A549 (cell line): Measurements from ENCODE around the gene EED.

Source experiments
- CTCF ChIP-seq: fragments of >200 bp; sonication (Bioruptor Twin); formaldehyde crosslinking; IDR thresholded peaks from 3 replicates; pipeline ENCODE4 v1.5.1; 2016
- JUN ChIP-seq, 2 experiments: fragments of >200 bp; sonication (Bioruptor Twin); formaldehyde crosslinking; IDR thresholded peaks; 2 replicates in 1 of 2; 3 replicates in 1 of 2; pipeline ENCODE4 v1.6.1; 2016 to 2017
- MAFK ChIP-seq: fragments of 450-650 bp; IDR thresholded peaks from 2 replicates; pipeline ENCODE4 v1.6.1; 2014; ENCODE audit not compliant: partially characterized antibody
- PHF8 ChIP-seq: fragments of 200-600 bp; sonication (generic); IDR thresholded peaks from 2 replicates; pipeline ENCODE4 v1.6.1; 2016; ENCODE audit warnings: low read depth, mild to moderate bottlenecking, antibody characterized with exemption, moderate library complexity, borderline replicate concordance
- POLR2AphosphoS2 ChIP-seq: conservative IDR thresholded peaks from 2 replicates; pipeline ENCODE4 v1.6.1; 2012; ENCODE audit warnings: low read length, improper control_type of control experiment, inconsistent platforms
- RARB ChIP-seq: fragments of 250-450 bp; sonication (Bioruptor Pico); IDR thresholded peaks from 2 replicates; pipeline ENCODE4 v1.8.0; 2021; ENCODE audit warnings: mild to moderate bottlenecking, moderate library complexity
- SMC3 ChIP-seq: fragments of >200 bp; sonication (Bioruptor Twin); formaldehyde crosslinking; IDR thresholded peaks from 3 replicates; pipeline ENCODE4 v1.6.1; 2018; ENCODE audit warnings: inconsistent platforms

GRCh38 chr11:86277741-86278140, 33.2 kb downstream of the EED start:
- TF ChIP-seq CTCF (no peak), JUN (IDR thresholded peaks at IDR 0.05) (no peak), MAFK (no peak), PHF8 (no peak), RARB (CRISPR knock-in tag) (no peak), SMC3 (no peak), POLR2AphosphoS2 (no peak)
